ENCODE results near the gene KRT1.

KRT1 gene

DNA sequence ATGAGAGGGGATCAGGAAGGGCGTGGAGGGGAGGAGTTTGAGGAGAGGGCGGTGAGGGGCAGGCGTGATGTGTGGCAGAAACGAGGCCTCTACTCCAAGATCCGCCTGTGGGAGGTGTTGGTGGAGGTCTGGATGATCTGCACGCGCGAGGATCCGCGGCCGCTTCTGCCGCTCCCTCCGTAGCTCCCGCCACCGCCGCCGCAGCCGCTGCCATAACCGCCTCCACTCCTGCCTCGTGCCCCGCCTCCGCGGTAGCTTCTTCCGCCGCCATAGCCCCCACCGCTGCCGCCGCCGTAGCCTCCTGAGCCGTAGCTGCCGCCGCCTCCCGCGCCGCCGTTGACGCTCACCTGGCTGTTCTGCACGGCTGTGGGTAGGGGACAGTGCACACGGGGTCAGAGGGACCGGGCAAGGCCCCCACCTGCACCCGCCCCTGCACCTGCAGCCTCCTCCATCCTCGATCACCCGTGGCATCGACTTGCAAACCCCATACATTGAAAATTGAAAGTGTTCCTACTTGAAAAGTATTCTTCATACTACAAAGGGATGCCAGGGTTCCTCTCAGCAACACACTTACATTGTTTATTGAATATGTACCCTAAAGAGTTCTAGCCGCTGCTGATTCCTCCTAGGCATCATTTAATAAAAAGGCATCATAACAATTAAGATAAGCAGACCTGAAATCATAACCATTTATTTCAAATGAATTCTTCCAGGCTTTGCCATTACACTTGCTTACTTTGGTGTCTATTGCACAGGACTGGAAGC is 11.1 kb upstream of the KRT1 start:
- Mint-ChIP-seq H3K9me3 (ENCODE audit: low read depth) (no peaks in the 10 kb centered on the region), H3K27me3 (no peaks in the 10 kb centered on the region), H3K4me1 (ENCODE audit: low read depth) (peaks cover 50% of the 10 kb centered on the region), H3K4me3 (peak overlapping the region; percentile 88), H3K27ac (peak overlapping the region; percentile 29), H3K36me3 (no peaks in the 10 kb centered on the region)

DNA sequence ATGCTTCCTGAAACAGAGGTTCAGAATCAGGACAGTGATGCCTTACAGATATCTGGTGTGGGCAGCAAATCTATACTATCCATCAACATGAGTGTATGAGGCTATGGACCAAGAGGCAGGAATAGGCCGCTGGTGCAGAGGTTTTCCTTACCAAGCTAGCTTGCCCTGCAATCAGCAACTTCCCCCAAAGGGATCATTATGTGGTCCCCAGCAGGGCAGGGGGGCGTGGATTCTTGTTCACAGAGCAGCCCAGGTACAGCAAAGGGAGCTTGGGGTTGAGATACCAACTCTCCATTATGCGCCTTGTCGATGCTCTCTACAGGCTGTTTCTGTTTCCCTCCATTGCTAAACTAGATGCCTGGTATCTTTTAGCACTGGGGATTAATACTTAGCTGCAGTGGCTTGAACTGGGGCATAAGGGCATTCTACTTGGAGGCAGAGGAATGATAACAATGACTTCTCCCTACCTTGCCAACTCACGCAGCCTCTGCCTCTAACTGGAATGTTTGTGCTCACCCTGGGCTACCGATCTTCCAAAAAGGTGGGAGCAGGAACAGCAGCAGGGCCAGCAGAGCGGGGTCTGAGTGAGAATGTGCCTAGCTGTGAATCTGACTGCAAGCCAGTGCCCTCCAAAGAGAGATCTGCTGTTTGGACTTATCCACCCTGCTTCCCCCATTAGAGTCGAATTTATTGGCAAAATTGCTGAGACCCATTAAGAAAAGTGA is 10.3 kb upstream of the KRT1 start:
- H3K9me3 Mint-ChIP-seq (ENCODE audit: low read depth): no peaks in the 10 kb centered on the region
- H3K4me1 Mint-ChIP-seq (ENCODE audit: low read depth): peaks cover 50% of the 10 kb centered on the region
- peak overlapping the region; percentile 29 for H3K27ac Mint-ChIP-seq
- peak overlapping the region; percentile 88 for H3K4me3 Mint-ChIP-seq
- no peaks in the 10 kb centered on the region for H3K27me3 Mint-ChIP-seq
- no peaks in the 10 kb centered on the region for H3K36me3 Mint-ChIP-seq

DNA sequence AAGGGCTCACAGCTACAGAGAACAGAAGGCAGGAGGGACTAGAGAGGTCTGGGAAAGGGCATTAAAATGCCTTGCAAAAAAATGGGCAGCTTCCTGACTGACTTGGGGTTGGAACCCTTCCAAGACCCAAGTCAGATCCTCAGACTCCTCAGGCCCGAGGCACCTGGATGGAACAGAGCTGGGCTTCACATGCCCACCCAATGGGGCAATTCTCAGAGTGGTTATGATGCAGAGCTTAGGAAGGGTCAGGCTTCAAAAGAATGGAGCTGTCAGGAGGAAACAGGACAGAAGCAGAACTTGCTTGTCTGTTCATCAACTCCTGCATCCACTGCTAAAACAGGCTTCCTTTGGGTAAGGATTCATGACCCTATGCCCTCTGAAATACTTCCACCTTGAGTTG is 9.7 kb upstream of the KRT1 start:
- Mint-ChIP-seq H3K4me1 (ENCODE audit: low read depth) (peaks cover 50% of the 10 kb centered on the region), H3K9me3 (ENCODE audit: low read depth) (no peaks in the 10 kb centered on the region), H3K36me3 (no peaks in the 10 kb centered on the region), H3K27me3 (no peaks in the 10 kb centered on the region), H3K27ac (no peak overlapping the region), H3K4me3 (peak overlapping the region; percentile 88)

DNA sequence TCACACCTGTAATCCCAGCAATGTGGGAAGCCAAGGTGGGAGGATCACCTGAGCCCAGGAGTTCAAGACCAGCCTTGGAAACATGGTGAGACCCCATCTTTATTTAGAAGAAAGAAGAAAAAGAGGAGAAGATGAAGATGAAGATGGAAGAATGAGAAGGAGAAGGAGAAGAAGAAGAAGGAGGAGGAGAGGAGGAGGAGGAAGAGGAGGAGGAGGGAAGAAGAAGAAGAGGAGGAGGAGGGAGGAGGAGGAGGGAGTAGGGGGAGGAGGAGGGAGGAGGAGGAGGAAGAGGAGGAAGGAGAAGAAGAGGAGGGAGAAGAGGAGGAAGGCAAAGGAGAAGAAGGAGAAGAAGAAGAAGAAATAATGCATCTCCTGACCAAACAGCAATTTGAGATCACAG is 9.0 kb upstream of the KRT1 start:
- Mint-ChIP-seq H3K27ac (no peak overlapping the region), H3K9me3 (ENCODE audit: low read depth) (no peaks in the 10 kb centered on the region), H3K4me3 (no peak overlapping the region), H3K27me3 (no peaks in the 10 kb centered on the region), H3K36me3 (no peaks in the 10 kb centered on the region), H3K4me1 (ENCODE audit: low read depth) (peaks cover 50% of the 10 kb centered on the region)

DNA sequence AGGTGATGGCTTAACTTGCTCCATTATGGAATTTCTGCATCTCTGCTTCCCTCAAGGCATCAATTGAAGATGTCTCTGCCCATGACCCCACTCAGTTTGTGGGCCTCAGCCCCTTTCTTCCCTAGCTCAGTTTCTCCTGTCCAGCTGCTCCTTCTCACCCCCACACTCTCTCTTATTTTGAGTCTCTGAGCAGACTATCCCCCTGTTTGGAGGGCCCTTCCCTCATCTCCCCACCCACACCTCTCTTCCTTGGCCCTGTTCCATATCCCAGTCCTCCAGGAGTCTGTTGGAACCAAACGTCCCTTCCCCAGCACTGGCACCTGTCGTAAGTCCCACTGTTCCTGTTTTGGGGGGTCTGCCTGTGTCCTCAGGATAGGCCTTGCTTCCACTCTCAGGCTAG is 8.3 kb upstream of the KRT1 start:
- no peaks in the 10 kb centered on the region for H3K9me3 Mint-ChIP-seq (ENCODE audit: low read depth)
- no peak overlapping the region for H3K27ac Mint-ChIP-seq
- H3K27me3 Mint-ChIP-seq: no peaks in the 10 kb centered on the region
- no peaks in the 10 kb centered on the region for H3K36me3 Mint-ChIP-seq
- no peak overlapping the region for H3K4me3 Mint-ChIP-seq
- H3K4me1 Mint-ChIP-seq (ENCODE audit: low read depth): peaks cover 55% of the 10 kb centered on the region

DNA sequence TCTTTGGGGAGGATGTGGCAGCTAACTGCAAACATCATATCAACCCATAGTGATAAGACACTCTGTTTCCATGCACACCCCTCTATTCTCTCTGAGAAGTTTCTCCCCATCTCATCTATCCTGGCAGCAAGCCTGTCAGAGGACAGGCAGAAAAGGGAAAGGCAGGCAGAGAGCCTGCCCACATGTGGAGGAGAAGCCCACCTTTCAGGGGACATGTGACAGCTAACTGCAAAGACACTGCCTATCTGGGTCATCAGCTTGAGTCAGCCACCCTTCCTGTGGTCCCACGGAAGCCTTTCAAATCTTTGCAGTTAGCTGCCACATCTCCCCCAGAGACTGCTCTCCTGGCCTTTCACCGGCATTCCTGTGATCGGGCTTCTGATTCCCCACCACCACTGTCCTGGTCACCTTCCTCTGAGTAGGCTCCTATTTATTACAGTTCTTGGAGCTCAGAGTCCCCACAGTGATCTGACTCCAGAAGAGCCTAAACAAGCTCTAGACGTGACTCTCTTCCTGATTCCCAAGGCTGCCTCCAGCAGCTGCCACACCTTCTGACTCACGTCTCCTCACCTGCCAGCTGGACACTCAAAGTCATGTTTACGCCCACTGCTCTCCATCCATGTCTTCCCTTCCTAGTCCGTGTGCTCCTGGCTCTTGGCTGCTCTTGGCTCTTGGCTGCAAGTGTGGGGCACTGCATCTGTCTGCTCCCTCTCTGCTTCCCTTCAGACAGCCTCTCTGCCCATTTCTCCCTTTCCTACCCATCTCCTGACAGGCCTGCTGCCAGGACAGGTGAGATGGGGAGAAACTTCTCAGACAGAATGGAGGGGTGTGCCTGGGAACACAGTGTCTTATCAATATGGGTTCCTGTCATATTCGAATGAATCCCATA is 7.5 kb upstream of the KRT1 start:
- Mint-ChIP-seq H3K4me3 (no peak overlapping the region), H3K4me1 (ENCODE audit: low read depth) (peaks cover 60% of the 10 kb centered on the region), H3K27ac (no peak overlapping the region), H3K27me3 (no peaks in the 10 kb centered on the region), H3K36me3 (no peaks in the 10 kb centered on the region), H3K9me3 (ENCODE audit: low read depth) (no peaks in the 10 kb centered on the region)

DNA sequence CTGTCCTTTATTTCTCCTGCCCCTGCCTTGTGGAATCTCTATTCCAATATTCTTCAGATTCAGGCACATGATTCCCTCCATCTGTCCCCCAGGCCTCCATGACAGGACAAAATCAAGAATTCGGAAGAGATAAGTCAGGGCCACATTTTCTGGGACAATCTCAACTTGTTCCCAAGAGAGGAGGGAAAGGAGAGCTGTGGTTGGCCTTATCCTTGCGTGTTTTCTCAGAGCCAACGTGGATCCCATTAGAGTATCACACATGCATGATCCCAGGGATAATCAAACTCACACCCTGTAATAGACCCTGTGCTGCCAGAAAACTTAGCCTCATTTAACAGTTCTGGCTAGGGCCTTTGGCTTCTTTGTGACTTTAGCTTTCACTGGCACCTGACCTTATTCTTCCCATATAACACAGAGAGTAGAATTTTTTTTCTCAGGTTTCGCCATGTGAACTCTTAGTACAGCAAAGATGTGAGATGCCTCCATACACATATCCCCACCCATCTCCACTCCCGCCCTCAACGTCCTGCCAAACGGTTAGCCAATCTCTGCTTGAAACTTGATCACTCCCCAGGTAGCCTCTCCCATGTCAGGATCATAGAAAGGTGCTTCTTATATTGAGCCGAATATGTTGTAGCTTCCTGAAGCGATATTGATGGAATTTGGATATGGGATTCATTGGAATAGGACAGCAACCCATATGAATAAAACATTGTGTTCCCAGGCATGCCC is 6.7 kb upstream of the KRT1 start:
- Mint-ChIP-seq H3K4me1 (ENCODE audit: low read depth) (peaks cover 63% of the 10 kb centered on the region), H3K9me3 (ENCODE audit: low read depth) (no peaks in the 10 kb centered on the region), H3K27me3 (no peaks in the 10 kb centered on the region), H3K27ac (no peak overlapping the region), H3K4me3 (no peak overlapping the region), H3K36me3 (no peaks in the 10 kb centered on the region)

DNA sequence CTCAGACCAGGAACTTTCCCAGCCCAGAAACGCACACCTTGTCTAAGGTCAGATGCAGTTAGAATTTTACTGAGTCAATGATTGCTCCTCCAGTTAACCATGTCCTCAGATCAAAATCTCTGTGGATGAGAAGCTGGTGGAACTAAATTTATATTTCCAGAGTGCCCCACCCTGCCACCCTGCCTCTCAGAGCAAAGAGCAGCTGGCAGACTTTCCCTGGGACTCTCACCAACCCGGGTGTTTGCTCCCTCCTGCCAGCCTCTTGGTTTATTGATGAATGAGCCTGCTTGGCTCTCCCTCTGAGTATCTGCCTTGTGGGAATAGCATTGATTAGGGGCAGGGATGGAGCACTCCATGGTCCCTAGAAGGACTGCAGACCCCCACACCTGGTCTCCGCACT is 5.9 kb upstream of the KRT1 start:
- Mint-ChIP-seq H3K9me3 (ENCODE audit: low read depth) (no peaks in the 10 kb centered on the region), H3K4me1 (ENCODE audit: low read depth) (peaks cover 63% of the 10 kb centered on the region), H3K4me3 (no peak overlapping the region), H3K27me3 (no peaks in the 10 kb centered on the region), H3K27ac (no peak overlapping the region), H3K36me3 (no peaks in the 10 kb centered on the region)

DNA sequence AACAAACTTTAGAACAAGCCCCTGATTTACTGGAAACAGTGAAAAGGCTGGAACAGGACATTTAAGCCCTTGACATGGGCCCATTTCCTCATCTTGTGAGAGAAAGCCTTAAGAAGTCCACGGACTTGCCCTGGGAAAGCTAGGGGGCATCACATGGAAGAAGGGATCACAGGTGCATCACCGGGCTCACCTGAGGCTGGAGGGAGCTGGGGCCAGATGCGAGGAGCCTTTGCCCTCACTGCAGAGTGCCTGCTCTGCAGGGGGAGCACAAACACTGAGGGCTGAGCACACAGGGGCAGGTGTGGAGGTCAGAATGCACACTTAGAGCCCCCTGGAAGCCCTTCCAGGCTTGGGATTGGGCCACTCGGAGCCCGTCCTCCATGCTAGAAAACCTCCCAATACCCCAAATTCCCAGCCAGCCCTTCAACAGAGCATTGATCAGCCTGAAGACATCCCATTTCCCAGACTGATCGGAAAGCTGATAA is 5.2 kb upstream of the KRT1 start:
- Mint-ChIP-seq H3K4me3 (no peak overlapping the region), H3K4me1 (ENCODE audit: low read depth) (peaks cover 63% of the 10 kb centered on the region), H3K27ac (no peak overlapping the region), H3K36me3 (no peaks in the 10 kb centered on the region), H3K9me3 (ENCODE audit: low read depth) (no peaks in the 10 kb centered on the region), H3K27me3 (no peaks in the 10 kb centered on the region)

DNA sequence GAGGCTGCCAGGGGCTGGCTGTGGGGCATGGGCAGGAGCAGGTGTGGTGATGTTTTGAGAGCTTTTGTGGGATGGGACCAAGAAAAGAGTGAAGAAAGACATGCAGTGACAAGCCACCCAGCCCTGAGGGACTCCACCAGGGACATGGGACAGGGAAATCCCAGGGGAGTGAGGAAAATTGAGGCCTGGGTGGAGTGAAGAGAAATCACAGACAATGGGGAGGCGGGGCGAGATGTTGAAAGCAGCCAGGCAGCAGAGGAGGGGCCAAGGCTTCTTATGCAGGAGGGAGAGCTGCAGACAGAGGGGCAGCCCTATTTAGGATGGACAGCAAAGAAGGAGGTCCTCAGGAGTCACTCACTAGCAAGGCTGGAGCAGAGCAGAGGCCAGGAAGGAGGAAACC is 4.2 kb upstream of the KRT1 start:
- Mint-ChIP-seq H3K27ac (no peak overlapping the region), H3K36me3 (no peaks in the 10 kb centered on the region), H3K9me3 (ENCODE audit: low read depth) (no peaks in the 10 kb centered on the region), H3K4me1 (ENCODE audit: low read depth) (peaks cover 59% of the 10 kb centered on the region), H3K4me3 (no peak overlapping the region), H3K27me3 (no peaks in the 10 kb centered on the region)

DNA sequence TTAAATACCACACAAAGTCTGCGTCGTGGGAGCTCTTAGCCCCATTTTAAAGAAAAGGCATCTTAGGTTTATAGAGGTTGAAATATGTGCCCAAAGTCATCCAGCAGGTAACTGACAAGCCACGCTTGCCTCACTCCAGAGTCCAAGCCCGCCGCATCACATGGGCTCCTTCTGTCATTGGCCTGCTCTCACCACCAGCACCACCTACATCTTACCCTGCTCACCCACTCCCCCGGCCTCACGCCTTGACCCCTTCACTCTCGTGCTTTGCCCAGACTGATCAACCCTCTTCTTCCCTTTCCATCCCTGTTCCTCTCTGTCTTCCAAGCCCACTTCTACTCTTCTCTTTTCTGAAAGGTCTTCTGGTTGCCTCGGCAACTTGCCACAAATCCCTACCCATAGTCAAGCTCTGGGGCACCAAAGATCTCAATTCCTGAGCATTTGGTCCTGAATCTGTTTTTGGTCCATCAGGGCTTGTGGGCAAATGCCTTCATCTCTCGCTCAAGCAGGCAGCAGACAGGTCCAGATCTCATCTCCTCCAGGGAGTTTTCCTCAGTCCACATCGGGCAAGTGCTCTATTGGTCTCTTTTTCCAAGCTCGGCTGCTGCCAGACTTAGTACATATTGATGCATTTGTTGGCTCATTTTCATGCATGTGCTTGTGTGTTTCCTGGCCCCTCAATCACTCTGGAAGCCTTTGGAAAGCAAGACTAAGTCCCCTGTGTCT is 3.5 kb upstream of the KRT1 start:
- no peak overlapping the region for H3K27ac Mint-ChIP-seq
- H3K9me3 Mint-ChIP-seq (ENCODE audit: low read depth): no peaks in the 10 kb centered on the region
- H3K4me1 Mint-ChIP-seq (ENCODE audit: low read depth): peaks cover 59% of the 10 kb centered on the region
- no peaks in the 10 kb centered on the region for H3K36me3 Mint-ChIP-seq
- H3K4me3 Mint-ChIP-seq: no peak overlapping the region
- no peaks in the 10 kb centered on the region for H3K27me3 Mint-ChIP-seq

DNA sequence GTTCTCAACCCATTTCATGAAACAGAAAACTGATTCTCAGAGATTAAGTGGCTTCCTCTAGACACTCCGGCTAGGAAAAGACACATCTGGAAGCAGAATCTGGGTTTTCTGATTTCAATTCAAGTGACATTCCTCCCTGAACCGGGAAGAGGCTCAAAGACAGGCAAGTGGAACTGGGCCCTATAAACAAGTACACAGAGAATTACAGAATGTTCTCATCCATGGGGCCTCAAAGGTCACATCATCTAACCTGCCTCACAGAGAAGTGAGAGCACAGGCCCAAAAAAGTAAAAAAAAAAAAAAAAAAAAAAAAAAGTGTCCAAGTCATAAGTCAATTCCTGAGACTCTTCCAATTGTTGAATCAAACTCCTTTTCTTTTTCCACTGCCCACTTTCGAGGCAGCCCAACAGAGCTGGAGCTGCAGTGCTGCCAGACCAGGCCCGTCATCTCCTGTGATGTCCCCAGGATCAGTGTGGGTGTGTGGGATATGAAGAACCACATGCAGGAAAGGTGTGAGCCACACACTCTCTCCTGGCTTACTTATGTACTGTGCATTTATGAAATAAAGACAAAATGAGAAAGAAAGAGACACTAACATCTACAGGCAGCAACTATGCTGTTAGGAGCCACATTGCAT is 2.8 kb upstream of the KRT1 start:
- no peak overlapping the region for H3K27ac Mint-ChIP-seq
- H3K9me3 Mint-ChIP-seq (ENCODE audit: low read depth): no peaks in the 10 kb centered on the region
- H3K27me3 Mint-ChIP-seq: no peaks in the 10 kb centered on the region
- no peaks in the 10 kb centered on the region for H3K36me3 Mint-ChIP-seq
- peaks cover 53% of the 10 kb centered on the region for H3K4me1 Mint-ChIP-seq (ENCODE audit: low read depth)
- no peak overlapping the region for H3K4me3 Mint-ChIP-seq

DNA sequence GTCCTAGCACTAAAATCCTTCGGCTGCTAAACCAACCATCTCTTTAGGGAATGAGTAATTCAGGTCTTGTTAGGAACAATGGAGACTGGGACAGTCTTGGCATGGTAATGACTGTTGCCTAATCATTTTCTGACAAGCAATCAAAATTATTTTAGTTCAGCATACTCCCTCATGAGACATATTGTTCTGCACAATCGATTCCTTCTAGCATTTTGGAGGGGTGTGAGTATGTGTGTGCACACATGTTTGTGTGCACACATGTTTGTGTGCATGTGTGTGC is 2.1 kb upstream of the KRT1 start:
- Mint-ChIP-seq H3K4me3 (no peak overlapping the region), H3K9me3 (ENCODE audit: low read depth) (no peaks in the 10 kb centered on the region), H3K27me3 (no peaks in the 10 kb centered on the region), H3K27ac (no peak overlapping the region), H3K36me3 (no peaks in the 10 kb centered on the region), H3K4me1 (ENCODE audit: low read depth) (peaks cover 46% of the 10 kb centered on the region)

All from activated naive CD8-positive, alpha-beta T cell (primary cell).